Activated naive CD4-positive, alpha-beta T cell treated with anti-CD3 and anti-CD28 coated beads, Interleukin-2, amount 50 U/mL, for 24 hours (primary cell): ENCODE measurements around the gene OR6V1.

Experiments used
- H3K27ac Mint-ChIP-seq: one replicate; pipeline ENCODE4 v1.8.0; 2021; ENCODE audit warnings: mild to moderate bottlenecking, mixed read lengths
- H3K27me3 Mint-ChIP-seq: one replicate; pipeline ENCODE4 v1.8.0; 2021; ENCODE audit warnings: mixed read lengths
- H3K36me3 Mint-ChIP-seq: one replicate; pipeline ENCODE4 v1.8.0; 2021; ENCODE audit warnings: mixed read lengths
- H3K4me1 Mint-ChIP-seq: one replicate; pipeline ENCODE4 v1.8.0; 2021; ENCODE audit warnings: mixed read lengths
- H3K4me3 Mint-ChIP-seq: one replicate; pipeline ENCODE4 v1.8.0; 2021; ENCODE audit warnings: mild to moderate bottlenecking, mixed read lengths
- H3K9me3 Mint-ChIP-seq: one replicate; pipeline ENCODE4 v1.8.0; 2021; ENCODE audit warnings: mixed read lengths

OR6V1 gene

GRCh38 chr7:143052041-143052440 is at the start of gene OR6V1:
Gene OR6V1, plus strand, starts transcription at chr7:143052341. Its CDS starts 0 bp downstream, at chr7:143052341.
- no peaks in the 10 kb centered on the region for H3K4me1 Mint-ChIP-seq
- H3K27me3 Mint-ChIP-seq, result peaks cover under 1% of the 10 kb centered on the region
- H3K4me3 Mint-ChIP-seq, result no peak within 1 kb of the TSS
- H3K27ac Mint-ChIP-seq, result no peak within 1 kb of the TSS
- no peaks in the 10 kb centered on the region for H3K9me3 Mint-ChIP-seq
- H3K36me3 Mint-ChIP-seq, result no peaks in the 10 kb centered on the region

- H3K9me3 Mint-ChIP-seq, result no peaks in the 10 kb centered on the region
- H3K27me3 Mint-ChIP-seq, result peaks cover 1% of the 10 kb centered on the region
- no peaks in the 10 kb centered on the region for H3K36me3 Mint-ChIP-seq
- no peak overlapping the region for H3K27ac Mint-ChIP-seq
- peak overlapping the region; percentile 89 for H3K4me3 Mint-ChIP-seq
- peaks cover 11% of the 10 kb centered on the region for H3K4me1 Mint-ChIP-seq
Observed at GRCh38 chr7:143002898-143003297, 49.2 kb upstream of the OR6V1 start.

- H3K4me3 Mint-ChIP-seq, result peak overlapping the region; percentile 89
- H3K9me3 Mint-ChIP-seq, result no peaks in the 10 kb centered on the region
- H3K4me1 Mint-ChIP-seq, result peaks cover 13% of the 10 kb centered on the region
- peak overlapping the region; percentile 83 for H3K27ac Mint-ChIP-seq
- H3K27me3 Mint-ChIP-seq, result peaks cover 2% of the 10 kb centered on the region
- H3K36me3 Mint-ChIP-seq, result no peaks in the 10 kb centered on the region
Observed at GRCh38 chr7:143003393-143004051, 48.6 kb upstream of the OR6V1 start.

GRCh38 chr7:143005632-143006260 is 46.4 kb upstream of the OR6V1 start:
- Mint-ChIP-seq H3K36me3 (no peaks in the 10 kb centered on the region), H3K27ac (no peak overlapping the region), H3K4me1 (peaks cover 13% of the 10 kb centered on the region), H3K9me3 (no peaks in the 10 kb centered on the region), H3K4me3 (no peak overlapping the region), H3K27me3 (peaks cover 2% of the 10 kb centered on the region)

- no peak overlapping the region for H3K27ac Mint-ChIP-seq
- H3K27me3 Mint-ChIP-seq, result peaks cover 2% of the 10 kb centered on the region
- no peak overlapping the region for H3K4me3 Mint-ChIP-seq
- no peaks in the 10 kb centered on the region for H3K36me3 Mint-ChIP-seq
- no peaks in the 10 kb centered on the region for H3K9me3 Mint-ChIP-seq
- H3K4me1 Mint-ChIP-seq, result peaks cover 9% of the 10 kb centered on the region
Observed at GRCh38 chr7:143008007-143008901, 43.9 kb upstream of the OR6V1 start.

GRCh38 chr7:143012001-143012400 is 40.1 kb upstream of the OR6V1 start:
- Mint-ChIP-seq H3K4me1 (peaks cover 5% of the 10 kb centered on the region), H3K27ac (no peak overlapping the region), H3K9me3 (no peaks in the 10 kb centered on the region), H3K27me3 (peaks cover 7% of the 10 kb centered on the region), H3K36me3 (no peaks in the 10 kb centered on the region), H3K4me3 (no peak overlapping the region)

- Mint-ChIP-seq H3K36me3 (no peaks in the 10 kb centered on the region), H3K9me3 (no peaks in the 10 kb centered on the region), H3K4me3 (no peak overlapping the region), H3K4me1 (peaks cover 5% of the 10 kb centered on the region), H3K27ac (no peak overlapping the region), H3K27me3 (peaks cover 7% of the 10 kb centered on the region)
Observed at GRCh38 chr7:143012409-143012808, 39.7 kb upstream of the OR6V1 start.

- H3K4me1 Mint-ChIP-seq, result no peaks in the 10 kb centered on the region
- peaks cover 5% of the 10 kb centered on the region for H3K27me3 Mint-ChIP-seq
- H3K9me3 Mint-ChIP-seq, result no peaks in the 10 kb centered on the region
- H3K4me3 Mint-ChIP-seq, result no peak overlapping the region
- H3K27ac Mint-ChIP-seq, result no peak overlapping the region
- no peaks in the 10 kb centered on the region for H3K36me3 Mint-ChIP-seq
Observed at GRCh38 chr7:143013473-143013872, 38.7 kb upstream of the OR6V1 start.

- peaks cover 6% of the 10 kb centered on the region for H3K27me3 Mint-ChIP-seq
- H3K27ac Mint-ChIP-seq, result no peak overlapping the region
- no peaks in the 10 kb centered on the region for H3K36me3 Mint-ChIP-seq
- no peaks in the 10 kb centered on the region for H3K4me1 Mint-ChIP-seq
- H3K4me3 Mint-ChIP-seq, result no peak overlapping the region
- peaks cover 2% of the 10 kb centered on the region for H3K9me3 Mint-ChIP-seq
Observed at GRCh38 chr7:143013893-143014292, 38.2 kb upstream of the OR6V1 start.

- Mint-ChIP-seq H3K36me3 (peaks cover 3% of the 10 kb centered on the region), H3K27me3 (peaks cover 11% of the 10 kb centered on the region), H3K4me3 (no peak overlapping the region), H3K4me1 (no peaks in the 10 kb centered on the region), H3K9me3 (peaks cover 9% of the 10 kb centered on the region), H3K27ac (no peak overlapping the region)
Observed at GRCh38 chr7:143015084-143015483, 37.1 kb upstream of the OR6V1 start.

GRCh38 chr7:143015926-143016490 is 36.1 kb upstream of the OR6V1 start:
- Mint-ChIP-seq H3K4me1 (no peaks in the 10 kb centered on the region), H3K27ac (no peak overlapping the region), H3K36me3 (peaks cover 3% of the 10 kb centered on the region), H3K27me3 (peaks cover 11% of the 10 kb centered on the region), H3K4me3 (no peak overlapping the region), H3K9me3 (peaks cover 9% of the 10 kb centered on the region)

- H3K9me3 Mint-ChIP-seq, result peaks cover 9% of the 10 kb centered on the region
- no peak overlapping the region for H3K4me3 Mint-ChIP-seq
- peaks cover 3% of the 10 kb centered on the region for H3K36me3 Mint-ChIP-seq
- no peaks in the 10 kb centered on the region for H3K4me1 Mint-ChIP-seq
- H3K27me3 Mint-ChIP-seq, result peaks cover 11% of the 10 kb centered on the region
- H3K27ac Mint-ChIP-seq, result no peak overlapping the region
Observed at GRCh38 chr7:143016996-143017395, 35.1 kb upstream of the OR6V1 start.

GRCh38 chr7:143018931-143019330 is 33.2 kb upstream of the OR6V1 start:
- Mint-ChIP-seq H3K4me3 (no peak overlapping the region), H3K36me3 (peaks cover 3% of the 10 kb centered on the region), H3K27ac (no peak overlapping the region), H3K4me1 (no peaks in the 10 kb centered on the region), H3K9me3 (peaks cover 9% of the 10 kb centered on the region), H3K27me3 (peaks cover 8% of the 10 kb centered on the region)

GRCh38 chr7:143023047-143023446 is 29.1 kb upstream of the OR6V1 start:
- Mint-ChIP-seq H3K27ac (no peak overlapping the region), H3K4me3 (no peak overlapping the region), H3K27me3 (peaks cover 14% of the 10 kb centered on the region), H3K36me3 (peaks cover 3% of the 10 kb centered on the region), H3K4me1 (no peaks in the 10 kb centered on the region), H3K9me3 (peaks cover 9% of the 10 kb centered on the region)

GRCh38 chr7:143025371-143025770 is 26.8 kb upstream of the OR6V1 start:
- Mint-ChIP-seq H3K9me3 (no peaks in the 10 kb centered on the region), H3K27me3 (peaks cover 10% of the 10 kb centered on the region), H3K4me1 (no peaks in the 10 kb centered on the region), H3K27ac (no peak overlapping the region), H3K36me3 (no peaks in the 10 kb centered on the region), H3K4me3 (no peak overlapping the region)
